AG04450 (cell line): Measurements from ENCODE around the gene AKT2. TPM values are rescaled to one million over a fixed set of nuclear protein-coding genes. Genes with fewer than 3 reads are reported as not detected.

Source experiments
- CTCF ChIA-PET: fragments of 300-600, 350-600 bp; formaldehyde crosslinking; extraction: SDS; loops from one replicate; lab custom pipeline; 2022; ENCODE audit warnings: antibody characterized with exemption, inconsistent platforms; lab: Charles Lee
- POLR2A ChIA-PET: fragments of 350-600 bp; formaldehyde crosslinking; extraction: SDS; loops from one replicate; lab custom pipeline; 2021; ENCODE audit warnings: antibody characterized with exemption, inconsistent platforms; lab: Yijun Ruan, JAX
- DNase-seq: peaks from one replicate; pipeline ENCODE4 v3.0.0-alpha.2; 2011; ENCODE audit warnings: low read depth, low spot score
- H3K27ac ChIP-seq: one replicate; pipeline ENCODE4 v1.5.1; 2012; ENCODE audit warnings: low read depth, low read length, control low read depth
- H3K27me3 ChIP-seq: one replicate; pipeline ENCODE4 v1.6.0; 2012; ENCODE audit warnings: low read length; ENCODE audit not compliant: control insufficient read depth, insufficient read depth
- H3K4me3 ChIP-seq: 2 replicates; pipeline ENCODE4 v1.5.1; 2011; ENCODE audit warnings: mild to moderate bottlenecking, low read depth, low read length, control low read depth
- H3K9me3 ChIP-seq: 2 replicates; pipeline ENCODE4 v1.5.1; 2012; ENCODE audit warnings: low read length; ENCODE audit not compliant: control insufficient read depth, insufficient read depth
- polyA plus RNA-seq: library from polyadenylated mRNA; depleted of rRNA; stranded (reverse); fragments of >200 nt; gene quantifications from 2 replicates; pipeline ENCODE4 v1.2.3, GENCODE V29; 2011
- TF ChIP-seq, protein P1 (sequence below): IDR thresholded peaks from 2 replicates; pipeline ENCODE4 v1.5.1; 2011; ENCODE audit warnings: low read depth, low read length, control low read depth, inconsistent platforms

AKT2 gene
- polyA plus RNA-seq, 1 experiment, result 99.8 TPM

DNA sequence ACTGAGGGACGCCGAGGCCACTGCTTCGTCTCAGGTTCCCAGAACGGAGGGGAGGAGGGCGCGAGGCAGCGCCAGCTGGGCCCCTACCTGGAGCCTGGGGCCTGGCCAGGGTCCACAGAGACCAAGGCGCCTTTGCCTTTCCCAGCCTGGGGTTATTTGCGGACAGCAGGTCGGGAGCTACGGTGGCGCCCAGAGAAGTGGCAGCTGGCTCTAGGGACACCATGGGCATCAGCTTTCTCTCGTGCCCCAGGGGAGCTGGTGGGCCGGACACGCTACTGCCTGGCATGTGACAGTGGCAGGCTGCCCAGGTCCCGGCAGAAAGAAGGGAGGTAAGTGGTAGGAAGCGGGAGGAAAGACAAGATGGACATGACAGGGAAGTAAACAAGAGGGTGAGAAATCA lies 19.0 kb downstream of the AKT2 start:
- H3K27ac ChIP-seq, result no peak overlapping the region
- ChIA-PET CTCF (no interaction called here), POLR2A (no interaction called here)
- H3K4me3 ChIP-seq, result no peak overlapping the region
- no peaks in the 10 kb centered on the region for H3K27me3 ChIP-seq
- TF ChIP-seq, protein P1, sequence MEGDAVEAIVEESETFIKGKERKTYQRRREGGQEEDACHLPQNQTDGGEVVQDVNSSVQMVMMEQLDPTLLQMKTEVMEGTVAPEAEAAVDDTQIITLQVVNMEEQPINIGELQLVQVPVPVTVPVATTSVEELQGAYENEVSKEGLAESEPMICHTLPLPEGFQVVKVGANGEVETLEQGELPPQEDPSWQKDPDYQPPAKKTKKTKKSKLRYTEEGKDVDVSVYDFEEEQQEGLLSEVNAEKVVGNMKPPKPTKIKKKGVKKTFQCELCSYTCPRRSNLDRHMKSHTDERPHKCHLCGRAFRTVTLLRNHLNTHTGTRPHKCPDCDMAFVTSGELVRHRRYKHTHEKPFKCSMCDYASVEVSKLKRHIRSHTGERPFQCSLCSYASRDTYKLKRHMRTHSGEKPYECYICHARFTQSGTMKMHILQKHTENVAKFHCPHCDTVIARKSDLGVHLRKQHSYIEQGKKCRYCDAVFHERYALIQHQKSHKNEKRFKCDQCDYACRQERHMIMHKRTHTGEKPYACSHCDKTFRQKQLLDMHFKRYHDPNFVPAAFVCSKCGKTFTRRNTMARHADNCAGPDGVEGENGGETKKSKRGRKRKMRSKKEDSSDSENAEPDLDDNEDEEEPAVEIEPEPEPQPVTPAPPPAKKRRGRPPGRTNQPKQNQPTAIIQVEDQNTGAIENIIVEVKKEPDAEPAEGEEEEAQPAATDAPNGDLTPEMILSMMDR, result no peak
- no peak for DNase-seq
- H3K9me3 ChIP-seq, result no peaks in the 10 kb centered on the region; the same call in 1 of the 2 replicates

DNA sequence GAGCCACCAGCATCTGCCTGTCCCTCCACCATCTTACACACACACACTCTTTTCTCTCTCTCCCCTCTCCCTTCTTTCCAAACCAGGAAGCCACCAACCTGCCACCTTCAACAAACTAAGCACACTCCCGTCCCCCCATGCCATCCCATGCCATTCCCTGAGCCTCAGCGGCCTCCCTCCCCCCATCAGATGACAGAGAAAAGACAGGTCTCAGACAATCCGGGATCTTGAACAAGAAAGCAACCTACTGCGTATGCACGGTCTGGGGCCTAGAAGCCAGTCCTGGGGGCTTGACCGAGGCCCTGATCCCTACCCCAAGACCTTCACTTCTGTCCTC lies 19.4 kb downstream of the AKT2 start:
- TF ChIP-seq, protein P1, result no peak
- H3K27me3 ChIP-seq, result no peaks in the 10 kb centered on the region
- H3K9me3 ChIP-seq, result no peaks in the 10 kb centered on the region; the same call in 1 of the 2 replicates
- H3K4me3 ChIP-seq, result no peak overlapping the region
- no peak overlapping the region for H3K27ac ChIP-seq
- DNase-seq, result no peak
- ChIA-PET POLR2A (interaction anchor here (0.5 kb wide), 1 partner anchor 40 kb away, joined by 6 read pairs; no protein-coding TSS in a partner anchor), CTCF (no interaction called here)

DNA sequence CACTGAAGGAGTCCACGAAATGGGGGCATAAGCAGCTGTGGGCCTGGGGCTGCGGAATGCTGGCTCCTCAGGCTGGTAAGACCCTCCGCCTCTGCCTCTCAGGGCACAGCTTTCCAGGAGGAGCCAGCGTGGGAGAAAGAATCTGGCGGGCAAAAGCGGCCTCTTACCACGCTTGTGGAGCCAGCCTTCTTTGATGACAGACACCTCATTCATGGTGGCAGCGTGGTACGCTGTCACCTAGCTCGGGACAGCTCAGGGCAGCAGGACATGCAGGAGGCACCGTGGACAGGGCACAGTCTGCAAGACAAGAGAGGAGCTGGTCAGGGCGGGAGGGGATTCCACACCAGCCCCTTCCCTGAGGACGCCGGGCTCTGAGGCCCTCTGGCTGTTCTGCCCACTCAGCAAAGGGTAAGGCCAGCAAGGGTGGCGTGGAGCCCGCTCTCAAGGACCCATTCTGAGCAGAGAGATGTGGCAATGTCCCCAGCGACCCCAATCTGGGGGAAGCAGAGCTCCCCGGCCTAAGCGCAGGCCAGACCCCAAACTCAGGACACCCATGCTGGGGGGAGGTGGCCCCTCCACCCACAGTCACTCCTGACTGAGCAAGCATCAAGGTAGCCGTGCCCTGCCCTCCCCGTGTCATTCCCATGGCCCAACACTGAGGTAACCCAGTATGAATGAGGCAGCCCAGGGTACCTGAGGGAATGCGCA lies 19.9 kb downstream of the AKT2 start:
- no peak for DNase-seq
- CTCF ChIA-PET, result no interaction called here
- POLR2A ChIA-PET, result interaction anchor here (0.5 to 0.7 kb wide), 2 partner anchors 31 to 40 kb away, joined by 5 to 6 read pairs; no protein-coding TSS in a partner anchor

DNA sequence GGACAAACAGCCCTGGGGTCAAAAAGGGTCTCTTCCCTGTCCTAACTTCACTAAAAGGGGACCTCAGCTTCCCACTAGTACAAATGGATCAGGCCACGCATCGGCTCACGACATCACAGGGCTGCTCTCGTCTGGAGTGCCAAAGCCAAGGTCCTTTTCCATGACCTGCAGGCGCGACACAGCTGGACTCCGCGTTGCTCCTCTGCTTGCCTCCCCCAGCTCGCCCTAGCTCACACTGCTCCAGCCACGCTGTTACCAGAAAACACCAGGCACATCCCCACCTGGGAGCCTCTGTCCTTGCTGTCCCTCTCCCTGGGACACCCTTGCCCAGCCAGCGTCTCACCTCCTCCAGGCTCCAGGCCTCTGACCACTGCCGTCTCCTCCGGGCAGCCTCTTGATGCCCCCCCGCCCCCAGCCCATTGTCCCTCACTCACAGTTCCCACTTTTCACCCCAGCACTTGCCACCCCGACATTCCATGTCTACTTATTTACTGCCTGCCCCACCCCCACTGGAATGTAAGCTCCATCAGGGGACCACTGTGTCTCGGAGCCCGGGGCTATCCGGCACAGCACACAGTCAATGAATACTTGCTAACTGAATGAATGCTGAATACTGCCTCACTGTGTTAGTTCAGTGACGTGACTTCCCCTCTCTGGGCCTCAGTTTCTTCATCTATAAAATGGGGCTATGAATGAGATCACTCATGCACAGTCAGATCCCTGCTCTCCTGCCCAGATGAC lies 20.7 kb downstream of the AKT2 start:
- H3K9me3 ChIP-seq, result no peaks in the 10 kb centered on the region; the same call in 1 of the 2 replicates
- ChIA-PET POLR2A (interaction anchor here (0.7 kb wide), 1 partner anchor 30 kb away, joined by 5 read pairs; no protein-coding TSS in a partner anchor), CTCF (no interaction called here)
- no peak overlapping the region for H3K4me3 ChIP-seq
- DNase-seq, result no peak
- no peak overlapping the region for H3K27ac ChIP-seq
- TF ChIP-seq, protein P1, result no peak
- H3K27me3 ChIP-seq, result no peaks in the 10 kb centered on the region

More for the DNA sequence above, 19.9 kb downstream of the AKT2 start:
- Histone ChIP-seq H3K4me3 (no peak overlapping the region), H3K27me3 (no peaks in the 10 kb centered on the region), H3K27ac (no peak overlapping the region), H3K9me3 (no peaks in the 10 kb centered on the region; the same call in 1 of the 2 replicates)
- TF ChIP-seq, protein P1, result no peak
